A549 treated with CORT108297 at 1 μM for 4 hours (cell line): ENCODE measurements around the gene CDSN. TPM values are rescaled to one million over a fixed set of nuclear protein-coding genes. Genes with fewer than 3 reads are reported as not detected.

Experiments used
- total RNA-seq: library from RNA; stranded (reverse); fragments of 200-300 nt; extraction: Qiagen RNA extraction; gene quantifications from 5 replicates; pipeline ENCODE4 v1.2.3, GENCODE V29; 2022

Gene CDSN, protein sequence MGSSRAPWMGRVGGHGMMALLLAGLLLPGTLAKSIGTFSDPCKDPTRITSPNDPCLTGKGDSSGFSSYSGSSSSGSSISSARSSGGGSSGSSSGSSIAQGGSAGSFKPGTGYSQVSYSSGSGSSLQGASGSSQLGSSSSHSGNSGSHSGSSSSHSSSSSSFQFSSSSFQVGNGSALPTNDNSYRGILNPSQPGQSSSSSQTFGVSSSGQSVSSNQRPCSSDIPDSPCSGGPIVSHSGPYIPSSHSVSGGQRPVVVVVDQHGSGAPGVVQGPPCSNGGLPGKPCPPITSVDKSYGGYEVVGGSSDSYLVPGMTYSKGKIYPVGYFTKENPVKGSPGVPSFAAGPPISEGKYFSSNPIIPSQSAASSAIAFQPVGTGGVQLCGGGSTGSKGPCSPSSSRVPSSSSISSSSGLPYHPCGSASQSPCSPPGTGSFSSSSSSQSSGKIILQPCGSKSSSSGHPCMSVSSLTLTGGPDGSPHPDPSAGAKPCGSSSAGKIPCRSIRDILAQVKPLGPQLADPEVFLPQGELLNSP
- 0.03 TPM in 1 of 5 replicates, not detected in the others for total RNA-seq

DNA sequence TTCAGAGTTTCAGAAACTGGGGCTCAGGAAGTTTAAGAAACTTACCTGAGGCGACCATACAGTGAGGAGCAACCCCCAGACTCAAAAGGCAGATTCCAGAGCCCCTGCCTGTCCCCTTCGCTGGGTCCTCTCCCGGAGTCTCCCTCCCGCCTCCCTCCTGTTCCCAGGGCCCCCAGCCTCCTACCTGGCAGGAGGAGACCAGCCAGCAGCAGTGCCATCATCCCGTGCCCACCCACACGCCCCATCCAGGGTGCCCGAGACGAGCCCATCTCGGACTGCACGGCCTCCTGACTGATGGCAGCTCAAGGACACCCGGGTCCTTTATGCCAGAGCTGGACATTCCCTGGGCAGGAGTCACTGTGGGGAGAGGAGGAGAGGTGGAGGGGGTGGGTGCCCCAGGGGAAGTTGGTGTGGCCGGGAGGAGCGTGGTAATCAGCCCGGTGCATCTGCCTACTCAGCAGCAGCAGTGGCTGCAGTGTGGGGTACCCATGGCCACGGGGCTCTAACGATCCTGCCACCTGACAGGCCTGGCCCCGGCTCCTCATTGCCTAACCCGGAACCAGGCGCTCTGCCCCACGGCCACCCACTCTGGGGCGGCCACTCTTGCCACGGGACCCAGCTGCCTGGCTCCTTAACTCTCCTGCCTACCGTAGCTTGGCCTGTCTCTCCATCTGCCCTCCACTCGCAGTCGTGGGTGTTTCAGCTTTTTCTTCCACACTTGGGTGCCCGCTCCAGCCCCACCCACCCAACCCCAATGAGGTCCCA, at the start of gene CDSN:
Gene CDSN (minus strand): TSS at position 296 of the 765 bp plus-strand sequence. CDS start 27 bp downstream, at position 269.

DNA sequence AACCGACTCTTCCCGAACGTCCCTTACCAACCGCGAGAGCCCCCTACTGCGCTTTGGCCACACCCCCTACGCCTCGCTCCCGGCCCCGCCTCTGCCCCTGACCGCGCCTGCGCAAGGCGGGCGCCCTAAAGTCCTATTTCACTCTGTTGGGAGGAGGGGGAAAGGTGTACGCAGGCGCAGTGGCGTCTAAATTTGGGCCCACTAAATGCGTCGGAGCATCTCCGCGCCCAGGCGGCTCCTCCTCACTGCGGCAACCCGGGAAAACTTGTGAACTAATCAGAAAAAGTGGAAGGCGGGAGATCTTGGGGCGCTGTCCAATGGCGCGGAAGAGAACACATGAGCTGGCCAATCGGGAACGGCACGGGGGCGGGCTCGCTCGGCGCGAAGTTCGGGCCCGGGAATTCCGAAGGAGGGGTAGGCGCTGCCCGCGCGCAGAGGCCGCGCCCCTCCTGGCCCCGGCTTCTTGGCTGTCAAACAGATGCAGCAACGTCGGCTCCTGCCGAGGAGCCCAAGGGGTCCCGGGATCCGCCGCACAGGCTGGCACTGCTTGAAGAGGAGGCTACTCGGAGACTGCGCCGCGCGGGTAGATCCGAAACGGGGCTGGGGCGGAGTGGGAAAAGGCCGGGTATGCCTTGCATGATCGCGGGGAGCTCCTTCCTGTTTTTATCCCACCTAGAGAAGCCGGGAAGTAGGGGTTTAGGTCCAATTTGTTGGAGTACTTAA, 38.1 kb upstream of the CDSN start, which contains the start of gene TCF19:
Gene TCF19 (plus strand): TSS at position 450 of the 723 bp plus-strand sequence. CDS start 881 bp downstream, outside the sequence.

DNA sequence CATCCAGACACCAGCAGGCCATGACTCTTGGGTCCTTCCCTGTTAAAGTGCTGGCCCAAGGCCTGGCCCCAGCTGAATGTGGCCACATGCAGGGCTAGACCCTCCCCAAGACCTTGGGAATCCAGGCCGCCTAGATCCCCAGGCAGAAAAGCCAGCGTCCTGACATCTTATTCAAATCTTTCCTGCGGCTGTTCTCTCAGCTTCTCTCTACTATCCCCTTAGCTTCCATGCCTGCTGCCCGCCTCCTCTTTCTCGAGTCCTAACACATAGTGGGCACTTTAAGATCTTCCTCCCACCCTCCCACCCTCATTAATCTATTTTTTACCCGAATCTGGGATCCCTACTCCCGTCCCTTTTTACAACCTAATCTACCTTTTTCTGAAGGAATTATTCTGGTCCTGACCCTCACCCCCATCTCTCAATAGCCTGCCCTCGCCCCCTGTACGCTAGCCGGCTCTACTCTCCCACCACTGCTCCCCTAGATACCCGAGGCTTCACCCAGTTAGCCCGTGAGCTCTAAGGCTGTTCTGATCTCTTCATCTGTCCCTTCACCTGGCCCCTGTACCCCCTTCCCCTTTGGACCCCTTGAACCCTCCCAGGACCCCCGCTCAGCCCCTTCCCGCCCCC, 37.4 kb upstream of the CDSN start, which contains the start of gene CCHCR1:
Gene CCHCR1 (minus strand): TSS at position 290 of the 627 bp plus-strand sequence. CDS start 202 bp downstream, at position 88.

DNA sequence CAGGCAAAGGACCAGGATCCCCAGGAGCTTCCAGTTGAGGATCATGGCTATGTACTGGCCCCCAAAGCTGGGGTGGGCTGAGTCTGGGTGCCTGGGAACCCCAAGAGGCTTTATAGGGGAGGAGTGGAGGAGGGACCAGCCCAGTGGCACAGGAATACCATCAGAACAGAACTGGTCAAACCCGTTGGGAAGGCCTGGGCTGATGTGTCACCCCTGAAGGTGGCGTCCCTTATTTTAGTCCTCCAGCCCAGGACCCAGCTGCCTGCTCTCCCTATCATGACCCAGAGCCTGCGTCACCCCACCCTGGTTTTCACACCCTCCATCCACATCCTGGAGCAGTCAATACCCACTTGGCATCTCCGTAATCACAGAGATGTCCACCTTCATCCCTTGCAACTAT, 18.7 kb upstream of the CDSN start, which contains the start of gene PSORS1C2:
Gene PSORS1C2 (minus strand): TSS at position 85 of the 400 bp plus-strand sequence. CDS start 40 bp downstream, at position 45.

DNA sequence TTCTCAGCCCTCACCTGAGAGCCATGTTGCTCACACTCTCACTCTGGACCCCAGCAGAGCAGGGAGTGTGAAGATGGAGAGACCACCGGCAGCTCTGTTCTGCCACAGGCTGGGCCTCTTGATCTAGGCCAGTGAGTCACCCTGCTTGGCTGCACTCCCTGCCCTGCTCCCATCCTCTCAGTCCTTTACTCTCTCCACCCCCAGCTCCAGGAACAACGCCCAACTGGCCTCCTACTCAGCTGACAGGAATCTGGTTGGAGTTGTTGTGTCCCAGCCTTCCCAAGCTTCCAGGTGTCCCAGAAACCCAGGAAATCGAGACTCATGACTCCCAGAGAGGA, 5.7 kb downstream of the CDSN start, which contains the start of gene PSORS1C1:
Gene PSORS1C1 (plus strand): TSS at position 260 of the 338 bp plus-strand sequence. CDS start 14,833 bp downstream, outside the sequence.

DNA sequence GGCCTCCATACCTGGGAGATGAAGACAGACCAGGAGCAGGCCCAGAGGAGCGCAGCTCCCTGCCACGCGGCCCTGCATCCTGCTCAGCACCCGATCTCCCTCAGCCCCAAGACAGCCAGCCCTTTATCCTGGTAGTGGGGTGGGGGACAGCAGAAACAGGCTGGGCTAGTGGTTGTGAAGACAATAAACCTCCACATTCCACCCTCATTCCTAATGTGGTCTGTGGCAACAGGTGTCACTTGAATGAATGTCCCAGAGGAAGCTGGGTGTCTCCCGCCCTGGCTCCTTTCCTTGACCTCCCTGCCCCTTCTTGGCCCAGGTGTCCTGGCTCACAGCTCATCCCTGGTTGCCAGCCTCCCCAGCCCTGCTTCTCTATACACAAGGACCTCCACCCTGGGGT, 7.8 kb downstream of the CDSN start, which contains the start of gene C6orf15:
Gene C6orf15 (minus strand): TSS at position 98 of the 400 bp plus-strand sequence. CDS start 20 bp downstream, at position 78.

Other genes starting within 250 kb of the CDSN start
- 41.3 to 63.5 TPM (median 55.9 TPM) in 5 replicates for gene DDR1, start 235.9 kb downstream of the CDSN start, total RNA-seq
- gene GTF2H4, start 212.2 kb downstream of the CDSN start, total RNA-seq, result 18.6 to 23.2 TPM (median 20.0 TPM) in 5 replicates
- gene VARS2, start 206.2 kb downstream of the CDSN start, total RNA-seq, result 10.8 to 14.3 TPM (median 13.2 TPM) in 5 replicates
- gene SFTA2, start 188.3 kb downstream of the CDSN start, total RNA-seq, result not detected in 5 replicates
- 0.02 to 0.06 TPM (median 0.05 TPM) in 5 replicates for gene MUCL3, start 179.5 kb downstream of the CDSN start, total RNA-seq
- gene MUC21, start 136.7 kb downstream of the CDSN start, total RNA-seq, result not detected in 5 replicates
- 0.02 to 0.03 TPM (median 0.02 TPM) in 3 of 5 replicates, not detected in the others for gene MUC22, start 110.0 kb downstream of the CDSN start, total RNA-seq
- not detected in 5 replicates for gene C6orf15, start 7.9 kb downstream of the CDSN start, total RNA-seq
- 3.0 to 5.1 TPM (median 3.8 TPM) in 5 replicates for gene PSORS1C1, start 5.6 kb downstream of the CDSN start, total RNA-seq
- gene PSORS1C2, start 18.6 kb upstream of the CDSN start, total RNA-seq, result not detected in 5 replicates
- 6.5 to 9.0 TPM (median 7.4 TPM) in 5 replicates for gene CCHCR1, start 37.4 kb upstream of the CDSN start, total RNA-seq
- gene TCF19, start 38.1 kb upstream of the CDSN start, total RNA-seq, result 13.1 to 15.4 TPM (median 14.2 TPM) in 5 replicates
- 4.7 to 6.7 TPM (median 5.3 TPM) in 5 replicates for gene POU5F1, start 50.2 kb upstream of the CDSN start, total RNA-seq
- gene HLA-C, start 151.6 kb upstream of the CDSN start, total RNA-seq, result 45.2 to 57.5 TPM (median 54.4 TPM) in 5 replicates
- 17.7 to 37.5 TPM (median 29.0 TPM) in 5 replicates for gene HLA-B, start 236.7 kb upstream of the CDSN start, total RNA-seq